Measurements from ENCODE around the gene SCN3A. TPM values are rescaled to one million over a fixed set of nuclear protein-coding genes. Genes with fewer than 3 reads are reported as not detected.
A peak's percentile ranks its signal among the peaks of the same experiment; 100 is the strongest.

Gene SCN3A
- total RNA-seq, 1 experiment from 2014 or later = not detected

GRCh38 chr2:165144315-165144714 lies 59.5 kb downstream of the SCN3A start:
- no TSS peak for BruUV-seq (replicated peaks)
- Histone ChIP-seq H3K36me3 (ENCODE audit: control insufficient read depth, insufficient read depth, low read length) (no peaks in the 10 kb centered on the region), H3K27me3 (ENCODE audit: control insufficient read depth, insufficient read depth, low read length) (no peaks in the 10 kb centered on the region), H3K27ac (ENCODE audit: low read length) (no peak overlapping the region), H3K9me3 (ENCODE audit: control insufficient read depth, insufficient read depth, low read depth, low read length) (no peaks in the 10 kb centered on the region), H3K4me1 (ENCODE audit: control insufficient read depth, insufficient read depth, low read length) (no peaks in the 10 kb centered on the region), H3K4me3 (ENCODE audit: low read depth in 2 of 2, low read length in 2 of 2) (no peak overlapping the region)
- in situ Hi-C loops (cut with HindIII; ENCODE audit: low pct_unique_long_range_greater_than_20kb, low sequenced_read_pairs) (no loop called here), intact Hi-C loops (cut with micrococcal nuclease; ENCODE audit: unreplicated experiment) (no loop called here)
- no peak for DNase-seq (ENCODE audit: low read depth, low spot score)
- TF ChIP-seq, protein P1, sequence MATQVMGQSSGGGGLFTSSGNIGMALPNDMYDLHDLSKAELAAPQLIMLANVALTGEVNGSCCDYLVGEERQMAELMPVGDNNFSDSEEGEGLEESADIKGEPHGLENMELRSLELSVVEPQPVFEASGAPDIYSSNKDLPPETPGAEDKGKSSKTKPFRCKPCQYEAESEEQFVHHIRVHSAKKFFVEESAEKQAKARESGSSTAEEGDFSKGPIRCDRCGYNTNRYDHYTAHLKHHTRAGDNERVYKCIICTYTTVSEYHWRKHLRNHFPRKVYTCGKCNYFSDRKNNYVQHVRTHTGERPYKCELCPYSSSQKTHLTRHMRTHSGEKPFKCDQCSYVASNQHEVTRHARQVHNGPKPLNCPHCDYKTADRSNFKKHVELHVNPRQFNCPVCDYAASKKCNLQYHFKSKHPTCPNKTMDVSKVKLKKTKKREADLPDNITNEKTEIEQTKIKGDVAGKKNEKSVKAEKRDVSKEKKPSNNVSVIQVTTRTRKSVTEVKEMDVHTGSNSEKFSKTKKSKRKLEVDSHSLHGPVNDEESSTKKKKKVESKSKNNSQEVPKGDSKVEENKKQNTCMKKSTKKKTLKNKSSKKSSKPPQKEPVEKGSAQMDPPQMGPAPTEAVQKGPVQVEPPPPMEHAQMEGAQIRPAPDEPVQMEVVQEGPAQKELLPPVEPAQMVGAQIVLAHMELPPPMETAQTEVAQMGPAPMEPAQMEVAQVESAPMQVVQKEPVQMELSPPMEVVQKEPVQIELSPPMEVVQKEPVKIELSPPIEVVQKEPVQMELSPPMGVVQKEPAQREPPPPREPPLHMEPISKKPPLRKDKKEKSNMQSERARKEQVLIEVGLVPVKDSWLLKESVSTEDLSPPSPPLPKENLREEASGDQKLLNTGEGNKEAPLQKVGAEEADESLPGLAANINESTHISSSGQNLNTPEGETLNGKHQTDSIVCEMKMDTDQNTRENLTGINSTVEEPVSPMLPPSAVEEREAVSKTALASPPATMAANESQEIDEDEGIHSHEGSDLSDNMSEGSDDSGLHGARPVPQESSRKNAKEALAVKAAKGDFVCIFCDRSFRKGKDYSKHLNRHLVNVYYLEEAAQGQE (IDR thresholded peaks at IDR 0.05; ENCODE audit: insufficient read depth in 1 of 2, low read depth in 2 of 2, low read length in 1 of 2) = no peak
- TF ChIP-seq POLR2AphosphoS5 (IDR thresholded peaks at IDR 0.05; ENCODE audit: low read depth, low read length) (no peak), SIN3A (IDR thresholded peaks at IDR 0.05; ENCODE audit: borderline replicate concordance, insufficient read depth, low read depth, low read length) (no peak), CTCF (IDR thresholded peaks at IDR 0.05) (no peak), TCF7L2 (IDR thresholded peaks at IDR 0.05; ENCODE audit: low read depth, low read length) (no peak)
- ATAC-seq = no peak
- ChIA-PET CTCF (no interaction called here), POLR2A (no interaction called here)

- TF ChIP-seq TCF7L2 (IDR thresholded peaks at IDR 0.05; ENCODE audit: low read depth, low read length) = no peak
- no peak for TF ChIP-seq POLR2AphosphoS5 (IDR thresholded peaks at IDR 0.05; ENCODE audit: low read depth, low read length)
- no peak for TF ChIP-seq SIN3A (IDR thresholded peaks at IDR 0.05; ENCODE audit: borderline replicate concordance, insufficient read depth, low read depth, low read length)
- TF ChIP-seq CTCF (IDR thresholded peaks at IDR 0.05) = peak; percentile 7; the same call in 1 of the 2 replicates
- in situ Hi-C loops (cut with HindIII; ENCODE audit: low pct_unique_long_range_greater_than_20kb, low sequenced_read_pairs) (no loop called here), intact Hi-C loops (cut with micrococcal nuclease; ENCODE audit: unreplicated experiment) (no loop called here)
- Histone ChIP-seq H3K4me3 (ENCODE audit: low read depth in 2 of 2, low read length in 2 of 2) (no peak overlapping the region), H3K9me3 (ENCODE audit: control insufficient read depth, insufficient read depth, low read depth, low read length) (no peaks in the 10 kb centered on the region), H3K27me3 (ENCODE audit: control insufficient read depth, insufficient read depth, low read length) (no peaks in the 10 kb centered on the region), H3K36me3 (ENCODE audit: control insufficient read depth, insufficient read depth, low read length) (no peaks in the 10 kb centered on the region), H3K4me1 (ENCODE audit: control insufficient read depth, insufficient read depth, low read length) (no peaks in the 10 kb centered on the region), H3K27ac (ENCODE audit: low read length) (no peak overlapping the region)
- ChIA-PET POLR2A (no interaction called here), CTCF (no interaction called here)
- DNase-seq (ENCODE audit: low read depth, low spot score) = no peak
- no TSS peak for BruUV-seq (replicated peaks)
- ATAC-seq = no peak
These were observed 62.1 kb downstream of the SCN3A start for GRCh38 chr2:165141601-165142354.
